Keratinocyte (primary cell): Measurements from ENCODE around the gene LSM7. TPM values are rescaled to one million over a fixed set of nuclear protein-coding genes. Genes with fewer than 3 reads are reported as not detected.

Source experiments
- DNase-seq: peaks from one replicate; pipeline ENCODE4 v3.0.0-alpha.2; 2011; ENCODE audit warnings: low read depth, missing footprints, low spot score
- FAIRE-seq: peaks from 2 replicates; lab custom pipeline; 2011; peaks lifted over from hg19 to GRCh38; lab: Jason Lieb, UNC
- H2AFZ ChIP-seq: 2 replicates; pipeline ENCODE4 v1.6.0; 2012; ENCODE audit warnings: low read length, control low read depth, inconsistent platforms; ENCODE audit not compliant: control insufficient read depth
- H3K27ac ChIP-seq: 2 replicates; pipeline ENCODE4 v1.5.1; 2011; ENCODE audit warnings: low read length; ENCODE audit not compliant: control insufficient read depth, insufficient read depth
- H3K27me3 ChIP-seq: 3 replicates; pipeline ENCODE4 v1.6.0; 2011; ENCODE audit warnings: low read length; ENCODE audit not compliant: control insufficient read depth, insufficient read depth; ENCODE audit errors: extremely low read depth
- H3K36me3 ChIP-seq, 2 experiments: 2 replicates in 1 of 2; 3 replicates in 1 of 2; pipeline ENCODE4 v1.5.1; 2011; ENCODE audit warnings: low read length in 2 of 2, mild to moderate bottlenecking in 1 of 2; ENCODE audit not compliant: control insufficient read depth in 2 of 2, insufficient read depth in 2 of 2; ENCODE audit errors: extremely low read depth in 1 of 2
- H3K4me1 ChIP-seq: 3 replicates; pipeline ENCODE4 v1.5.1; 2011; ENCODE audit warnings: low read length; ENCODE audit not compliant: control insufficient read depth, insufficient read depth; ENCODE audit errors: extremely low read depth
- H3K4me2 ChIP-seq: 3 replicates; pipeline ENCODE4 v1.6.0; 2011; ENCODE audit warnings: low read depth, low read length; ENCODE audit not compliant: control insufficient read depth, insufficient read depth; ENCODE audit errors: extremely low read depth
- H3K4me3 ChIP-seq, 3 experiments: fragments of 200-600 bp in 1 of 3; sonication (generic) in 1 of 3; 2 replicates in 2 of 3; 3 replicates in 1 of 3; pipeline ENCODE4 v1.5.1; 2011 to 2016; ENCODE audit warnings: low read length in 3 of 3, mild to moderate bottlenecking in 3 of 3, control low read depth in 2 of 3, inconsistent platforms in 1 of 3, low read depth in 1 of 3, mixed read lengths in 1 of 3, mixed run types in 1 of 3, moderate library complexity in 1 of 3; ENCODE audit not compliant: control insufficient read depth in 2 of 3, insufficient read depth in 2 of 3; ENCODE audit errors: extremely low read depth in 1 of 3
- H3K79me2 ChIP-seq: 2 replicates; pipeline ENCODE4 v1.6.0; 2012; ENCODE audit warnings: low read length; ENCODE audit not compliant: control insufficient read depth, insufficient read depth
- H3K9ac ChIP-seq: 3 replicates; pipeline ENCODE4 v1.6.0; 2011; ENCODE audit warnings: low read length; ENCODE audit not compliant: control insufficient read depth, insufficient read depth; ENCODE audit errors: extremely low read depth
- H3K9me1 ChIP-seq: 3 replicates; pipeline ENCODE4 v1.6.0; 2011; ENCODE audit warnings: low read length; ENCODE audit not compliant: control insufficient read depth, insufficient read depth; ENCODE audit errors: extremely low read depth
- H3K9me3 ChIP-seq: 2 replicates; pipeline ENCODE4 v1.5.1; 2012; ENCODE audit warnings: low read depth, low read length; ENCODE audit not compliant: control insufficient read depth
- H4K20me1 ChIP-seq: 3 replicates; pipeline ENCODE4 v1.6.0; 2011; ENCODE audit warnings: low read length; ENCODE audit not compliant: control insufficient read depth, insufficient read depth; ENCODE audit errors: extremely low read depth
- CTCF ChIP-seq, 3 experiments: IDR thresholded peaks in 1 of 3; conservative IDR thresholded peaks in 1 of 3; optimal IDR thresholded peaks in 1 of 3; 2 replicates in 2 of 3; 3 replicates in 1 of 3; pipeline versions ENCODE3 to v1.5.1; 2011; ENCODE audit warnings: low read length in 3 of 3, mild to moderate bottlenecking in 3 of 3, moderate library complexity in 2 of 3, control low read depth in 1 of 3, inconsistent platforms in 1 of 3; ENCODE audit not compliant: insufficient read depth in 2 of 3; ENCODE audit errors: extremely low read depth in 1 of 3
- EZH2 ChIP-seq: IDR thresholded peaks from one replicate; pipeline ENCODE4 v1.6.1; 2012; ENCODE audit warnings: inconsistent platforms, mild to moderate bottlenecking, low read length, moderate library complexity
- dilution Hi-C: fragments of 300-500 bp; cut with MboI; formaldehyde crosslinking; loops from one replicate; pipeline ENCODE4 v1.7.0; 2020; ENCODE audit warnings: low sequenced_read_pairs; ENCODE audit not compliant: extremely low pct_ligation_motif_present
- polyA plus RNA-seq, 5 experiments: library from polyadenylated mRNA; depleted of rRNA in 3 of 5; stranded (reverse) in 3 of 5; stranded (forward) in 1 of 5; unstranded in 1 of 5; fragments of >200 nt; gene quantifications; 1 replicate in 1 of 5; 2 replicates in 3 of 5; 3 replicates in 1 of 5; pipeline versions ENCODE4 v1.2.1 to v1.2.3, GENCODE V29; 2011 to 2012; ENCODE audit warnings: missing spikeins in 2 of 5, low read depth in 1 of 5, low replicate concordance in 1 of 5

The LSM7 gene
- polyA plus RNA-seq, 1 donor (not counting 4 experiments of a cell fraction or from before 2014, with no cell fraction given): 243 TPM

- Histone ChIP-seq H2AFZ (no peak overlapping the region), H3K9me1 (no peaks in the 10 kb centered on the region), H4K20me1 (no peaks in the 10 kb centered on the region), H3K9me3 (peaks cover under 1% of the 10 kb centered on the region), H3K4me1 (no peaks in the 10 kb centered on the region), H3K27me3 (peaks cover 6% of the 10 kb centered on the region), H3K79me2 (no peaks in the 10 kb centered on the region), H3K4me3 (no peak overlapping the region), H3K4me2 (no peak overlapping the region), H3K27ac (no peak overlapping the region), H3K9ac (no peak overlapping the region), H3K36me3 (no peaks in the 10 kb centered on the region)
- no peak for TF ChIP-seq EZH2
- TF ChIP-seq CTCF (optimal IDR thresholded peaks at IDR 0.05 in 1 of 3, IDR thresholded peaks at IDR 0.05 in 1 of 3, conservative IDR thresholded peaks at IDR 0.05 in 1 of 3; ENCODE audit: extremely low read depth in 1 of 3, insufficient read depth in 2 of 3, low read length in 3 of 3): no peak
- DNase-seq: no peak
- dilution Hi-C loops: no loop called here
- no peak for FAIRE-seq
Measured at GRCh38 chr19:2375353-2376121, 47.2 kb upstream of the LSM7 start.

- H3K4me1 ChIP-seq: no peaks in the 10 kb centered on the region
- dilution Hi-C loops: no loop called here
- no peaks in the 10 kb centered on the region for H3K79me2 ChIP-seq
- H3K27me3 ChIP-seq: peaks cover 6% of the 10 kb centered on the region
- no peaks in the 10 kb centered on the region for H3K36me3 ChIP-seq
- H3K9me1 ChIP-seq: no peaks in the 10 kb centered on the region
- H3K9me3 ChIP-seq: peaks cover under 1% of the 10 kb centered on the region
- no peak overlapping the region for H3K27ac ChIP-seq
- FAIRE-seq (no peak), DNase-seq (no peak)
- H3K4me2 ChIP-seq: no peak overlapping the region
- H3K9ac ChIP-seq: no peak overlapping the region
- H2AFZ ChIP-seq: no peak overlapping the region
- no peaks in the 10 kb centered on the region for H4K20me1 ChIP-seq
- H3K4me3 ChIP-seq: no peak overlapping the region
- no peak for TF ChIP-seq EZH2
- TF ChIP-seq CTCF (optimal IDR thresholded peaks at IDR 0.05 in 1 of 3, IDR thresholded peaks at IDR 0.05 in 1 of 3, conservative IDR thresholded peaks at IDR 0.05 in 1 of 3; ENCODE audit: extremely low read depth in 1 of 3, insufficient read depth in 2 of 3, low read length in 3 of 3): no peak
Measured at GRCh38 chr19:2374808-2375207, 46.4 kb upstream of the LSM7 start.
